HepG2 (cell line): ENCODE results near the gene SMG5. TPM values are rescaled to one million over a fixed set of nuclear protein-coding genes. Genes with fewer than 3 reads are reported as not detected.

Experiments used
- AHR ChIP-seq: IDR thresholded peaks from 2 replicates; pipeline ENCODE4 v1.6.1; 2018; ENCODE audit warnings: missing genetic modification reagents, missing compliant biosample characterization
- ARHGAP35 ChIP-seq: sonication (generic); formaldehyde crosslinking; IDR thresholded peaks from 2 replicates; pipeline ENCODE4 v1.9.0; 2022; ENCODE audit warnings: mild to moderate bottlenecking, inconsistent platforms, moderate library complexity, missing genetic modification reagents, borderline replicate concordance
- ARID2 ChIP-seq: sonication (generic); formaldehyde crosslinking; IDR thresholded peaks from 2 replicates; pipeline ENCODE4 v1.8.1; 2022; ENCODE audit warnings: mild to moderate bottlenecking, missing genetic modification reagents, borderline replicate concordance
- ARNT ChIP-seq: fragments of 450-650 bp; IDR thresholded peaks from 2 replicates; pipeline ENCODE4 v1.6.1; 2017
- CENPX ChIP-seq: sonication (generic); formaldehyde crosslinking; IDR thresholded peaks from 2 replicates; pipeline ENCODE4 v1.9.0; 2021; ENCODE audit warnings: mild to moderate bottlenecking, missing genetic modification reagents, moderate library complexity
- EEA1 ChIP-seq: sonication (generic); formaldehyde crosslinking; IDR thresholded peaks from 2 replicates; pipeline ENCODE4 v1.5.1; 2020; ENCODE audit warnings: mild to moderate bottlenecking, missing genetic modification reagents, borderline replicate concordance
- GABPB1 ChIP-seq: IDR thresholded peaks from 2 replicates; pipeline ENCODE4 v1.6.1; 2016; ENCODE audit warnings: mild to moderate bottlenecking, missing genetic modification reagents, moderate library complexity, missing compliant biosample characterization
- LCORL ChIP-seq, 2 experiments: fragments of 450-650 bp in 1 of 2; sonication (generic) in 1 of 2; formaldehyde crosslinking in 1 of 2; IDR thresholded peaks; 2 replicates each; pipeline versions ENCODE4 v1.5.0 to v1.6.1; 2017 to 2020; ENCODE audit warnings: antibody characterized with exemption in 1 of 2, missing genetic modification reagents in 1 of 2
- MAFK ChIP-seq, 2 experiments: IDR thresholded peaks in 1 of 2; conservative IDR thresholded peaks in 1 of 2; 2 replicates each; pipeline ENCODE4 v1.6.1; 2011; ENCODE audit warnings: improper control_type of control experiment in 2 of 2, low read length in 2 of 2
- MTF1 ChIP-seq: sonication (generic); formaldehyde crosslinking; IDR thresholded peaks from 2 replicates; pipeline ENCODE4 v1.5.0; 2020; ENCODE audit warnings: missing genetic modification reagents
- NFYB ChIP-seq: sonication (generic); formaldehyde crosslinking; IDR thresholded peaks from 2 replicates; pipeline ENCODE4 v1.4.0; 2020; ENCODE audit warnings: missing genetic modification reagents
- PHF21A ChIP-seq: sonication (generic); formaldehyde crosslinking; IDR thresholded peaks from 2 replicates; pipeline ENCODE4 v1.5.0; 2020; ENCODE audit warnings: mild to moderate bottlenecking, missing genetic modification reagents
- RAD21 ChIP-seq: fragments of 450-650 bp; formaldehyde crosslinking; IDR thresholded peaks from 2 replicates; pipeline ENCODE4 v1.5.0; 2020; ENCODE audit warnings: mild to moderate bottlenecking
- SP5 ChIP-seq: IDR thresholded peaks from 2 replicates; pipeline ENCODE4 v1.6.1; 2016; ENCODE audit warnings: low read depth, borderline replicate concordance
- SRY ChIP-seq: sonication (generic); formaldehyde crosslinking; IDR thresholded peaks from 2 replicates; pipeline ENCODE4 v1.8.0; 2022; ENCODE audit warnings: mild to moderate bottlenecking, missing genetic modification reagents
- TP53 ChIP-seq: sonication (generic); formaldehyde crosslinking; conservative IDR thresholded peaks from 2 replicates; pipeline ENCODE4 v1.4.0; 2020; ENCODE audit warnings: missing genetic modification reagents
- ZSCAN12 ChIP-seq: sonication (generic); formaldehyde crosslinking; IDR thresholded peaks from 2 replicates; pipeline ENCODE4 v1.9.0; 2021; ENCODE audit warnings: mild to moderate bottlenecking, missing genetic modification reagents
- polyA plus RNA-seq, 8 experiments: library from polyadenylated mRNA; depleted of rRNA in 3 of 8; stranded (reverse) in 7 of 8; unstranded in 1 of 8; fragments of >200 nt; fragmentation: Illumina TruSeq in 4 of 8; extraction: Trizol in 4 of 8; gene quantifications; 2 replicates each; pipeline versions ENCODE4 v1.2.1 to v1.2.3, GENCODE V29; 2011 to 2016; ENCODE audit warnings: low read depth in 4 of 8, missing spikeins in 1 of 8, mixed read lengths in 1 of 8; ENCODE audit not compliant: insufficient read depth in 1 of 8
- total RNA-seq, 5 experiments: library from RNA; depleted of rRNA; stranded (reverse); fragments of >200 nt; fragmentation: Illumina TruSeq; extraction: Trizol; gene quantifications; 2 replicates each; pipeline ENCODE4 v1.2.3, GENCODE V29; 2016; ENCODE audit warnings: low read depth in 1 of 5
- TF ChIP-seq, protein P1 (sequence below): sonication (generic); formaldehyde crosslinking; IDR thresholded peaks from 2 replicates; pipeline ENCODE4 v1.4.0; 2020; ENCODE audit warnings: missing genetic modification reagents
- TF ChIP-seq, protein P2 (sequence below): sonication (generic); formaldehyde crosslinking; IDR thresholded peaks from 2 replicates; pipeline ENCODE4 v1.9.0; 2021; ENCODE audit warnings: missing genetic modification reagents, borderline replicate concordance
- TF ChIP-seq, protein P3 (sequence below), 2 experiments: sonication (generic) in 1 of 2; formaldehyde crosslinking in 1 of 2; IDR thresholded peaks; 2 replicates each; pipeline versions ENCODE4 v1.4.0 to v1.6.1; 2016 to 2020; ENCODE audit warnings: borderline replicate concordance in 1 of 2, low read depth in 1 of 2, mild to moderate bottlenecking in 1 of 2, missing genetic modification reagents in 1 of 2
- TF ChIP-seq, protein P4 (sequence below): sonication (generic); formaldehyde crosslinking; IDR thresholded peaks from 2 replicates; pipeline ENCODE4 v1.4.0; 2020; ENCODE audit warnings: missing genetic modification reagents

Gene SMG5
- total and polyA plus RNA-seq, 2 of the 13 experiments (the other 11 are each of a cell fraction or from before 2014, with no cell fraction given): 50.5 to 84.0 TPM

DNA sequence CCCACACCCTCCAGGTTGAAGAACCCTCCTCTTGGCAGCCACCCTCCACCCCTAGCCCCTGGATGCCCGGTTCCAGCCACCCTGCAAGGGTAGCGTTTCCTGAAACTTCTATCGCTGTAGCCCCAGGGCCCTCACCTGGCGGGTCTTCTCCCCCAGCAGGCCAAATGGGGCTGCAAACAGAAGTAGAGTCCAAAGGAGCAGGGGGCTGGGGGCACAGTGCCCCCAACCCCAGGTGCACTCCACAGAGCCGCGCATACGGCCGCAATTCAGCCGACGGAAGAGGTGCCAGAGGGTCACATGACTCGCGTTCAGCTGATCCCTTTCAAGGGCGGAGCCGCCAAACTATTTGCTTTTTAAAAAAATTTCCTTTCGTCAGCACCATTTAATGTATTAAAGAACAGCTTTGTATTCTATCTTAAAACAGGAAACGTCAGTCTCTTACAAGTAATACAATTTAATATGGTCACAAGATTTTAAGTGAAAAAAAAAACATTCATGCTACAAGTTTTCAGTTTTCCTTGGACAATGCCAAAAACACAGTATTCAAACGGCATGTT lies 12.8 kb upstream of the SMG5 start, which contains the start of gene GLMP (continued):
- TF ChIP-seq ARNT: no peak
- TF ChIP-seq GABPB1 (CRISPR knock-in tag): peak; percentile 65
- TF ChIP-seq AHR (CRISPR knock-in tag): no peak
- TF ChIP-seq MTF1: no peak
- TF ChIP-seq, protein P1, sequence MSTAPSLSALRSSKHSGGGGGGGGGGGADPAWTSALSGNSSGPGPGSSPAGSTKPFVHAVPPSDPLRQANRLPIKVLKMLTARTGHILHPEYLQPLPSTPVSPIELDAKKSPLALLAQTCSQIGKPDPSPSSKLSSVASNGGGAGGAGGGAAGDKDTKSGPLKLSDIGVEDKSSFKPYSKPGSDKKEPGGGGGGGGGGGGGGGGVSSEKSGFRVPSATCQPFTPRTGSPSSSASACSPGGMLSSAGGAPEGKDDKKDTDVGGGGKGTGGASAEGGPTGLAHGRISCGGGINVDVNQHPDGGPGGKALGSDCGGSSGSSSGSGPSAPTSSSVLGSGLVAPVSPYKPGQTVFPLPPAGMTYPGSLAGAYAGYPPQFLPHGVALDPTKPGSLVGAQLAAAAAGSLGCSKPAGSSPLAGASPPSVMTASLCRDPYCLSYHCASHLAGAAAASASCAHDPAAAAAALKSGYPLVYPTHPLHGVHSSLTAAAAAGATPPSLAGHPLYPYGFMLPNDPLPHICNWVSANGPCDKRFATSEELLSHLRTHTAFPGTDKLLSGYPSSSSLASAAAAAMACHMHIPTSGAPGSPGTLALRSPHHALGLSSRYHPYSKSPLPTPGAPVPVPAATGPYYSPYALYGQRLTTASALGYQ (CRISPR knock-in tag): 0 out of 2 replicates have a peak, but pooled peaks have one; percentile 6
- no peak for TF ChIP-seq SRY (CRISPR knock-in tag)
- TF ChIP-seq NFYB: no peak
- TF ChIP-seq ARHGAP35: no peak
- TF ChIP-seq CENPX (CRISPR knock-in tag): no peak
- TF ChIP-seq, protein P2, sequence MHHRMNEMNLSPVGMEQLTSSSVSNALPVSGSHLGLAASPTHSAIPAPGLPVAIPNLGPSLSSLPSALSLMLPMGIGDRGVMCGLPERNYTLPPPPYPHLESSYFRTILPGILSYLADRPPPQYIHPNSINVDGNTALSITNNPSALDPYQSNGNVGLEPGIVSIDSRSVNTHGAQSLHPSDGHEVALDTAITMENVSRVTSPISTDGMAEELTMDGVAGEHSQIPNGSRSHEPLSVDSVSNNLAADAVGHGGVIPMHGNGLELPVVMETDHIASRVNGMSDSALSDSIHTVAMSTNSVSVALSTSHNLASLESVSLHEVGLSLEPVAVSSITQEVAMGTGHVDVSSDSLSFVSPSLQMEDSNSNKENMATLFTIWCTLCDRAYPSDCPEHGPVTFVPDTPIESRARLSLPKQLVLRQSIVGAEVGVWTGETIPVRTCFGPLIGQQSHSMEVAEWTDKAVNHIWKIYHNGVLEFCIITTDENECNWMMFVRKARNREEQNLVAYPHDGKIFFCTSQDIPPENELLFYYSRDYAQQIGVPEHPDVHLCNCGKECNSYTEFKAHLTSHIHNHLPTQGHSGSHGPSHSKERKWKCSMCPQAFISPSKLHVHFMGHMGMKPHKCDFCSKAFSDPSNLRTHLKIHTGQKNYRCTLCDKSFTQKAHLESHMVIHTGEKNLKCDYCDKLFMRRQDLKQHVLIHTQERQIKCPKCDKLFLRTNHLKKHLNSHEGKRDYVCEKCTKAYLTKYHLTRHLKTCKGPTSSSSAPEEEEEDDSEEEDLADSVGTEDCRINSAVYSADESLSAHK (CRISPR knock-in tag): no peak
- TF ChIP-seq RAD21 (CRISPR knock-in tag): no peak
- TF ChIP-seq, protein P3, sequence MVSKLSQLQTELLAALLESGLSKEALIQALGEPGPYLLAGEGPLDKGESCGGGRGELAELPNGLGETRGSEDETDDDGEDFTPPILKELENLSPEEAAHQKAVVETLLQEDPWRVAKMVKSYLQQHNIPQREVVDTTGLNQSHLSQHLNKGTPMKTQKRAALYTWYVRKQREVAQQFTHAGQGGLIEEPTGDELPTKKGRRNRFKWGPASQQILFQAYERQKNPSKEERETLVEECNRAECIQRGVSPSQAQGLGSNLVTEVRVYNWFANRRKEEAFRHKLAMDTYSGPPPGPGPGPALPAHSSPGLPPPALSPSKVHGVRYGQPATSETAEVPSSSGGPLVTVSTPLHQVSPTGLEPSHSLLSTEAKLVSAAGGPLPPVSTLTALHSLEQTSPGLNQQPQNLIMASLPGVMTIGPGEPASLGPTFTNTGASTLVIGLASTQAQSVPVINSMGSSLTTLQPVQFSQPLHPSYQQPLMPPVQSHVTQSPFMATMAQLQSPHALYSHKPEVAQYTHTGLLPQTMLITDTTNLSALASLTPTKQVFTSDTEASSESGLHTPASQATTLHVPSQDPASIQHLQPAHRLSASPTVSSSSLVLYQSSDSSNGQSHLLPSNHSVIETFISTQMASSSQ (IDR thresholded peaks at IDR 0.05; ENCODE audit: low read depth): no peak
- TF ChIP-seq, protein P3 (CRISPR knock-in tag; IDR thresholded peaks at IDR 0.05; ENCODE audit: borderline replicate concordance): no peak
- no peak for TF ChIP-seq TP53 (CRISPR knock-in tag)
- no peak for TF ChIP-seq EEA1
- no peak; the same call in 1 of the 2 replicates for TF ChIP-seq SP5 (CRISPR knock-in tag)
- TF ChIP-seq MAFK (conservative IDR thresholded peaks at IDR 0.05 in 1 of 2, IDR thresholded peaks at IDR 0.05 in 1 of 2; ENCODE audit: low read length in 2 of 2): peak in 1 of 2 experiments; percentile 30; a peak in 1 of 4 replicates
- TF ChIP-seq, protein P4, sequence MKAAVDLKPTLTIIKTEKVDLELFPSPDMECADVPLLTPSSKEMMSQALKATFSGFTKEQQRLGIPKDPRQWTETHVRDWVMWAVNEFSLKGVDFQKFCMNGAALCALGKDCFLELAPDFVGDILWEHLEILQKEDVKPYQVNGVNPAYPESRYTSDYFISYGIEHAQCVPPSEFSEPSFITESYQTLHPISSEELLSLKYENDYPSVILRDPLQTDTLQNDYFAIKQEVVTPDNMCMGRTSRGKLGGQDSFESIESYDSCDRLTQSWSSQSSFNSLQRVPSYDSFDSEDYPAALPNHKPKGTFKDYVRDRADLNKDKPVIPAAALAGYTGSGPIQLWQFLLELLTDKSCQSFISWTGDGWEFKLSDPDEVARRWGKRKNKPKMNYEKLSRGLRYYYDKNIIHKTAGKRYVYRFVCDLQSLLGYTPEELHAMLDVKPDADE (CRISPR knock-in tag): no peak
- TF ChIP-seq LCORL (IDR thresholded peaks at IDR 0.05): no peak
- TF ChIP-seq LCORL (CRISPR knock-in tag; IDR thresholded peaks at IDR 0.05): no peak
- no peak for TF ChIP-seq ZSCAN12 (CRISPR knock-in tag)
- peak; percentile 25; the same call in 1 of the 2 replicates for TF ChIP-seq PHF21A (CRISPR knock-in tag)
- no peak for TF ChIP-seq ARID2 (CRISPR knock-in tag)
